GM19023 (cell line): ENCODE results near the gene TRAF3.
A peak's percentile ranks its signal among the peaks of the same experiment; 100 is the strongest.

Experiments
- ATAC-seq: cut with Tn5 transposase; IDR thresholded peaks from one replicate; pipeline ENCODE4 v1.9.1; 2021; ENCODE audit warnings: mild to moderate bottlenecking, moderate library complexity; ENCODE audit not compliant: unreplicated experiment

The TRAF3 gene

GRCh38 chr14:102775855-102776760 lies 1.1 kb upstream of the TRAF3 start:
- no peak for ATAC-seq

GRCh38 chr14:102777711-102778337 lies 575 bp downstream of the TRAF3 start:
- ATAC-seq: peak; percentile 25

GRCh38 chr14:102778338-102779083 lies 1.3 kb downstream of the TRAF3 start:
- ATAC-seq: no peak

- no peak for ATAC-seq
Measured at GRCh38 chr14:102779084-102779462, 1.8 kb downstream of the TRAF3 start.

- ATAC-seq: no peak
Measured at GRCh38 chr14:102779574-102780315, 2.5 kb downstream of the TRAF3 start.

GRCh38 chr14:102781063-102781462 lies 3.8 kb downstream of the TRAF3 start:
- no peak for ATAC-seq

GRCh38 chr14:102782974-102783373 lies 5.7 kb downstream of the TRAF3 start:
- ATAC-seq: no peak

- no peak for ATAC-seq
Measured at GRCh38 chr14:102784892-102785594, 7.8 kb downstream of the TRAF3 start.

- no peak for ATAC-seq
Measured at GRCh38 chr14:102785595-102785963, 8.3 kb downstream of the TRAF3 start.

GRCh38 chr14:102786768-102787167 lies 9.5 kb downstream of the TRAF3 start:
- no peak for ATAC-seq

- no peak for ATAC-seq
Measured at GRCh38 chr14:102789349-102789748, 12.1 kb downstream of the TRAF3 start.

GRCh38 chr14:102793531-102794328 lies 16.5 kb downstream of the TRAF3 start:
- no peak for ATAC-seq

- no peak for ATAC-seq
Measured at GRCh38 chr14:102795060-102795925, 18.0 kb downstream of the TRAF3 start.

- ATAC-seq: no peak
Measured at GRCh38 chr14:102796661-102797190, 19.5 kb downstream of the TRAF3 start.

- ATAC-seq: no peak
Measured at GRCh38 chr14:102798926-102799325, 21.7 kb downstream of the TRAF3 start.

- ATAC-seq: no peak
Measured at GRCh38 chr14:102799684-102800562, 22.7 kb downstream of the TRAF3 start.

- ATAC-seq: no peak
Measured at GRCh38 chr14:102802834-102803523, 25.7 kb downstream of the TRAF3 start.
